CD4-positive, CD25-positive, alpha-beta regulatory T cell (primary cell): ENCODE data around the gene ANKRD13C. TPM values are rescaled to one million over a fixed set of nuclear protein-coding genes. Genes with fewer than 3 reads are reported as not detected.

ENCODE experiments used
- ATAC-seq, 2 donors: fragments of 150-1000 bp; cut with Tn5 transposase; one replicate each; pipeline ENCODE4 v1.10.0; 2021; ENCODE audit warnings: low read depth in 2 of 2, moderate number of reproducible peaks in 2 of 2, moderate library complexity in 1 of 2
- DNase-seq, 3 donors: peaks; one replicate each; pipeline versions ENCODE4 v3.0.0 to v3.0.0-alpha.2; 2012 to 2022; ENCODE audit warnings: mixed read lengths in 1 of 3
- H3K27ac ChIP-seq: one replicate; pipeline ENCODE4 v1.7.0; 2013; ENCODE audit warnings: mild to moderate bottlenecking, low read length; ENCODE audit not compliant: insufficient read depth, poor library complexity, severe bottlenecking
- H3K27me3 ChIP-seq: one replicate; pipeline ENCODE4 v1.7.0; 2013; ENCODE audit warnings: low read length; ENCODE audit not compliant: control insufficient read depth, insufficient read depth
- H3K36me3 ChIP-seq: one replicate; pipeline ENCODE4 v1.7.0; 2013; ENCODE audit warnings: mild to moderate bottlenecking, low read length, moderate library complexity; ENCODE audit not compliant: control insufficient read depth, insufficient read depth
- H3K4me1 ChIP-seq: 2 replicates; pipeline ENCODE4 v1.7.0; 2013; ENCODE audit warnings: mild to moderate bottlenecking, low read length; ENCODE audit not compliant: insufficient read depth, control insufficient read depth, poor library complexity, severe bottlenecking
- H3K4me3 ChIP-seq: one replicate; pipeline ENCODE4 v1.7.0; 2013; ENCODE audit warnings: low read depth, mild to moderate bottlenecking, low read length, moderate library complexity
- H3K9me3 ChIP-seq, 2 experiments: 1 replicate in 1 of 2; 2 replicates in 1 of 2; pipeline ENCODE4 v1.7.0; 2013; ENCODE audit warnings: low read length in 2 of 2, mild to moderate bottlenecking in 1 of 2, moderate library complexity in 1 of 2; ENCODE audit not compliant: control insufficient read depth in 2 of 2
- H3K27ac Mint-ChIP-seq, 3 donors: one replicate each; pipeline ENCODE4 v1.8.0; 2020 to 2022; ENCODE audit warnings: mild to moderate bottlenecking in 3 of 3, mixed read lengths in 3 of 3, moderate library complexity in 2 of 3
- H3K27me3 Mint-ChIP-seq: one replicate; pipeline ENCODE4 v1.8.0; 2022; ENCODE audit warnings: mild to moderate bottlenecking, mixed read lengths
- H3K36me3 Mint-ChIP-seq: one replicate; pipeline ENCODE4 v1.8.0; 2020; ENCODE audit warnings: mixed read lengths
- H3K4me1 Mint-ChIP-seq, 4 donors: one replicate each; pipeline ENCODE4 v1.8.0; 2020 to 2022; ENCODE audit warnings: mixed read lengths in 4 of 4, mild to moderate bottlenecking in 1 of 4
- H3K4me3 Mint-ChIP-seq, 4 donors: one replicate each; pipeline ENCODE4 v1.8.0; 2020 to 2022; ENCODE audit warnings: mild to moderate bottlenecking in 4 of 4, mixed read lengths in 4 of 4, moderate library complexity in 3 of 4
- H3K9me3 Mint-ChIP-seq, 7 donors: one replicate each; pipeline ENCODE4 v1.8.0; 2020 to 2022; ENCODE audit warnings: mixed read lengths in 7 of 7, mild to moderate bottlenecking in 3 of 7, moderate library complexity in 2 of 7
- polyA plus RNA-seq, 4 donors: library from polyadenylated mRNA; unstranded; fragments of 300-500 nt; fragmentation: Illumina TruSeq; gene quantifications; one replicate each; pipeline ENCODE4 v1.2.3, GENCODE V29; 2021
- total RNA-seq: library from RNA; stranded (reverse); gene quantifications from one replicate; pipeline ENCODE4 v1.2.3, GENCODE V29; 2022

The ANKRD13C gene, protein sequence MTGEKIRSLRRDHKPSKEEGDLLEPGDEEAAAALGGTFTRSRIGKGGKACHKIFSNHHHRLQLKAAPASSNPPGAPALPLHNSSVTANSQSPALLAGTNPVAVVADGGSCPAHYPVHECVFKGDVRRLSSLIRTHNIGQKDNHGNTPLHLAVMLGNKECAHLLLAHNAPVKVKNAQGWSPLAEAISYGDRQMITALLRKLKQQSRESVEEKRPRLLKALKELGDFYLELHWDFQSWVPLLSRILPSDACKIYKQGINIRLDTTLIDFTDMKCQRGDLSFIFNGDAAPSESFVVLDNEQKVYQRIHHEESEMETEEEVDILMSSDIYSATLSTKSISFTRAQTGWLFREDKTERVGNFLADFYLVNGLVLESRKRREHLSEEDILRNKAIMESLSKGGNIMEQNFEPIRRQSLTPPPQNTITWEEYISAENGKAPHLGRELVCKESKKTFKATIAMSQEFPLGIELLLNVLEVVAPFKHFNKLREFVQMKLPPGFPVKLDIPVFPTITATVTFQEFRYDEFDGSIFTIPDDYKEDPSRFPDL
- total RNA-seq (30.7 TPM), polyA plus RNA-seq (10 to 100 TPM; 12.7 to 16.8 (median 15.5) TPM)

DNA sequence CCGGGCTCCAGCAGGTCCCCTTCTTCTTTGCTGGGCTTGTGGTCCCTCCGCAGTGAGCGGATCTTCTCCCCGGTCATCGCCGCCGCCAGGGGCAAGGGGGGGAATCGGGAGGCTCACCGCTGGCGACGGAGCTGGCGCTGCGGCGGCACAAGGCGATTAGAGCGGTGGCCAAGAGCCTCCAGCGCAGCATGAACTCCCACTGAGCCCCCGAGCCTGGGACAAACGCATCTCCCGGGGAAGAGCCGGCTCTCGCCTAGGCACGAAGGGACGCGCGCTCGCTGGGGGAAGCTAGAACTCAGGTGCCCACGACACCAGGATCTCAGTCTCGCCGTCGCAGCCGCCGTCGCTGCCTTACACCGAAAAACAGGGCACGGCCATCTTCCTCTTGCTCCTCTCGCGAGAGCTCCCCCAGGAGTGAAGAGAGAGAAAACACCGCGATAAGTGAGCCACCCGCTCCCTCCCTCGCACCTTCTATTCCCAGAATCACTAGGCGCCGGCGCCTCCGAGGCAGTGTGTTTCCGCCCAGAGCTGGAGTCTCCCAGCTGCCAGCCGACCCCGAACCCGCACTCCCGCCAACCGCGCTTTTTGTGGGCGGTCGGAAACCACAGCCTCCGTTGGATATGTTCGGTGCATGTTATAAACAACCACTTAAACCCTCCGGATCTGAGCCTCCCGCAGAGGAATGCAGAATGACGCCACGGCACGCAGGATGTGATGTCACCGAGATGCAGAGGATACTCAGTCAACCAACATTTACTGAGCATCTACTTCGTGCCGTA is at the start of gene ANKRD13C:
ANKRD13C (minus strand) TSS at position 391 of the 779 bp plus-strand sequence; CDS start at position 77, 314 bp downstream.
- Mint-ChIP-seq H3K9me3 (peaks cover 0 to 3% (median 0%) of the 10 kb centered on the region in 7 donors), H3K4me3 (peak within 1 kb of the TSS; percentile 95 to 99 (median 98)), H3K36me3 (peaks cover 3% of the 10 kb centered on the region), H3K4me1 (peaks cover 32 to 56% (median 42%) of the 10 kb centered on the region in 4 donors), H3K27me3 (no peaks in the 10 kb centered on the region), H3K27ac (peak within 1 kb of the TSS; percentile 99 to 100 (median 99))
- ATAC-seq (peak; percentile 91 to 93), DNase-seq (peak; percentile 86 to 97 (median 96))
- Histone ChIP-seq H3K27me3 (no peaks in the 10 kb centered on the region), H3K4me1 (peaks cover 41% of the 10 kb centered on the region), H3K9me3 (no peaks in the 10 kb centered on the region), H3K36me3 (peaks cover 5% of the 10 kb centered on the region), H3K4me3 (peak within 1 kb of the TSS; percentile 93), H3K27ac (peak within 1 kb of the TSS; percentile 93)

- no peaks in the 10 kb centered on the region for H3K4me1 ChIP-seq
- Mint-ChIP-seq H3K27me3 (peaks cover 43% of the 10 kb centered on the region), H3K36me3 (no peaks in the 10 kb centered on the region), H3K4me3 (no peak overlapping the region), H3K9me3 (peaks cover 0 to 2% (median 0%) of the 10 kb centered on the region in 7 donors), H3K4me1 (no peaks in the 10 kb centered on the region), H3K27ac (peak overlapping the region in 1 of 3 donors; percentile 37)
- no peak for ATAC-seq
- no peak for DNase-seq
- H3K9me3 ChIP-seq, result no peaks in the 10 kb centered on the region
- no peak overlapping the region for H3K27ac ChIP-seq
- H3K4me3 ChIP-seq, result no peak overlapping the region
- H3K36me3 ChIP-seq, result no peaks in the 10 kb centered on the region
- peaks cover 4% of the 10 kb centered on the region for H3K27me3 ChIP-seq
These were observed 49.2 kb upstream of the ANKRD13C start for GRCh38 chr1:70403759-70404158.

- Mint-ChIP-seq H3K27me3 (peaks cover 43% of the 10 kb centered on the region), H3K36me3 (no peaks in the 10 kb centered on the region)
These were observed 47.5 kb upstream of the ANKRD13C start for GRCh38 chr1:70401974-70402373.

DNA sequence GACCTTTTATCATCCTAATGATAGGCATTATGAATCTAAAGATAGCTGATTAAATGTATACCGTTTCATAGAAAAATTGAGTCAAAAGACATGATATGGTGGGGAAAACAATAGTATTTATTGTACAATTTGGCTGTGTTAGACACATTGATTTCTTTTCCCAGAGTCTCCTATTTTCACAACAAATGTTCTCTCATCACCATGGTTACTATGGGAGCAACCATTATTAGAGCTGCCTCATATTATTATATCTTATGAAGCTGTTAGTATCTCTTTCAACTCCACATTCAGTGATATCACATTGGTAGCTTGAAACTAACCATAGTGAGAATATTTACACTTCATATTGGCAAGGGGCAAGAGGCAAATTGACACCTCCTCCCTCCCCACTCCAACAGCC is 45.8 kb upstream of the ANKRD13C start:
- H3K4me1 ChIP-seq, result no peaks in the 10 kb centered on the region
- no peaks in the 10 kb centered on the region for H3K9me3 ChIP-seq
- H3K4me3 Mint-ChIP-seq, result no peak overlapping the region

More at GRCh38 chr1:70401974-70402373, 47.5 kb upstream of the ANKRD13C start:
- Mint-ChIP-seq H3K27ac (no peak overlapping the region), H3K4me1 (no peaks in the 10 kb centered on the region), H3K4me3 (no peak overlapping the region), H3K9me3 (peaks cover 0 to 2% (median 0%) of the 10 kb centered on the region in 7 donors)
- ATAC-seq (no peak), DNase-seq (no peak)
- Histone ChIP-seq H3K9me3 (no peaks in the 10 kb centered on the region), H3K27ac (no peak overlapping the region), H3K4me1 (no peaks in the 10 kb centered on the region), H3K27me3 (peaks cover 4% of the 10 kb centered on the region), H3K36me3 (no peaks in the 10 kb centered on the region), H3K4me3 (no peak overlapping the region)

DNA sequence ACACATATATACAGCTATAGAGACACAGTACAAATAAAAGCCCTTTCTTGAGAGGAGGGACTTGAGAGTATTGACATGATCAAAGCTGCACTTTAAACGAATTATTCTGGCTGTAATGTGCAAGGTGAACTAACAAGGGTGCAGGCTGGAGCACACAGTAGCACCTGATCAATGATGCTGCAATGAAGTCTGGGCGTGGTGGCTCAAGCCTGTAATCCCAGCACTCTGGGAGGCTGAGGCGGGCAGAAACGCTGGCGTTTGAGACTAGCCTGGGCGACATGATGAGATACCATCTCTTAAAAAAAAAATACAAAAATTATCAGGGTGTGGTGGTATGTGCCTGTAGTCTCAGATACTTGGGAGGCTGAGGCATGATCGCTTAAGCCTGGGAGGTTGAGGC is 42.5 kb upstream of the ANKRD13C start:
- DNase-seq, result no peak
- H3K27me3 Mint-ChIP-seq, result peaks cover 23% of the 10 kb centered on the region
- Histone ChIP-seq H3K4me3 (no peak overlapping the region), H3K4me1 (no peaks in the 10 kb centered on the region), H3K9me3 (no peaks in the 10 kb centered on the region), H3K27me3 (peaks cover 2% of the 10 kb centered on the region), H3K36me3 (no peaks in the 10 kb centered on the region), H3K27ac (no peak overlapping the region)
- ATAC-seq, result no peak
- H3K9me3 Mint-ChIP-seq, result peaks cover 0 to 2% (median 0%) of the 10 kb centered on the region in 7 donors
- no peaks in the 10 kb centered on the region for H3K4me1 Mint-ChIP-seq
- H3K4me3 Mint-ChIP-seq, result no peak overlapping the region
- no peaks in the 10 kb centered on the region for H3K36me3 Mint-ChIP-seq
- no peak overlapping the region for H3K27ac Mint-ChIP-seq

More for the DNA sequence above, 45.8 kb upstream of the ANKRD13C start:
- peaks cover 0 to 2% (median 0%) of the 10 kb centered on the region in 7 donors for H3K9me3 Mint-ChIP-seq
- no peak overlapping the region for H3K4me3 ChIP-seq
- peaks cover 4% of the 10 kb centered on the region for H3K27me3 ChIP-seq
- H3K4me1 Mint-ChIP-seq, result no peaks in the 10 kb centered on the region
- H3K36me3 Mint-ChIP-seq, result no peaks in the 10 kb centered on the region
- no peak for DNase-seq
- no peak overlapping the region for H3K27ac ChIP-seq
- ATAC-seq, result no peak
- no peak overlapping the region for H3K27ac Mint-ChIP-seq
- H3K36me3 ChIP-seq, result no peaks in the 10 kb centered on the region
- peaks cover 39% of the 10 kb centered on the region for H3K27me3 Mint-ChIP-seq

DNA sequence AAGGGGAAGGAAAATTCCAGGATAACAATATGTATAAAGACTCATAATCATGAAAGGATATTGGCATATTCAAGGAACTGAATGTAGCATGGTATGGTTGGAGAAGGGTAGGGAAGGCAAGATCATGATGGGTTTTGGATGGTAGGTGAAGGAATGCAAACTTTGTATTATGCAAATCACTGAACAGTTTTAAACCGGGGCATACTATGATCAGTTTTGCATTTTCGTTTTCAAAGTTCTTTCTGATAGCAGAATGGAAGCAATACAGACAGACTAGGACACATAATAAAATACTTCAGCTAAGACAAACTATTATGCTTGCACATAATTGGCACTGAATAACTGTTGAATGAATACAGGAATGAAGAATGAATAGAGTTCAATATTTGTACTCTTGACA is 42.1 kb upstream of the ANKRD13C start:
- Histone ChIP-seq H3K9me3 (no peaks in the 10 kb centered on the region), H3K27ac (no peak overlapping the region), H3K27me3 (peaks cover 2% of the 10 kb centered on the region), H3K36me3 (no peaks in the 10 kb centered on the region), H3K4me1 (no peaks in the 10 kb centered on the region), H3K4me3 (no peak overlapping the region)
- Mint-ChIP-seq H3K36me3 (no peaks in the 10 kb centered on the region), H3K9me3 (peaks cover 0 to 2% (median 0%) of the 10 kb centered on the region in 7 donors), H3K27ac (no peak overlapping the region), H3K4me1 (no peaks in the 10 kb centered on the region), H3K27me3 (peaks cover 22% of the 10 kb centered on the region), H3K4me3 (no peak overlapping the region)
- ATAC-seq (no peak), DNase-seq (no peak)

GRCh38 chr1:70392626-70393025 is 38.1 kb upstream of the ANKRD13C start:
- H3K27ac Mint-ChIP-seq, result no peak overlapping the region
- no peak overlapping the region for H3K4me3 Mint-ChIP-seq
- peaks cover 9% of the 10 kb centered on the region for H3K27me3 Mint-ChIP-seq
- Histone ChIP-seq H3K27ac (no peak overlapping the region), H3K9me3 (no peaks in the 10 kb centered on the region), H3K36me3 (no peaks in the 10 kb centered on the region), H3K4me3 (no peak overlapping the region), H3K4me1 (no peaks in the 10 kb centered on the region), H3K27me3 (peaks cover 5% of the 10 kb centered on the region)
- H3K4me1 Mint-ChIP-seq, result no peaks in the 10 kb centered on the region
- H3K36me3 Mint-ChIP-seq, result no peaks in the 10 kb centered on the region
- DNase-seq (no peak), ATAC-seq (no peak)
- H3K9me3 Mint-ChIP-seq, result peaks cover 0 to 2% (median 0%) of the 10 kb centered on the region in 7 donors
